NCI-H2107 (cell line): ENCODE measurements around the gene ADAM17.
"Not testable (repeated sequence)": the region's sequence is repeated elsewhere in the genome, so short reads cannot be mapped to it uniquely, and the experiment has no call there.

Experiments
- DNase-seq: peaks from one replicate; lab custom pipeline; 2025; lab: John Stamatoyannopoulos, UW

Gene ADAM17

GRCh38 chr2:9565436-9566153 is 10.0 kb upstream of the ADAM17 start:
- DNase-seq = no peak

GRCh38 chr2:9560628-9561027 is 5.0 kb upstream of the ADAM17 start:
- DNase-seq = no peak

- DNase-seq = no peak
Measured at GRCh38 chr2:9558948-9559381, 3.3 kb upstream of the ADAM17 start.

- DNase-seq = no peak
Measured at GRCh38 chr2:9556121-9556743, 602 bp upstream of the ADAM17 start.

- DNase-seq = no peak
Measured at GRCh38 chr2:9554921-9555296, 721 bp downstream of the ADAM17 start.

GRCh38 chr2:9552219-9553178 is 3.1 kb downstream of the ADAM17 start:
- DNase-seq = no peak

- DNase-seq = not testable (repeated sequence)
Measured at GRCh38 chr2:9550859-9551391, 4.7 kb downstream of the ADAM17 start.

GRCh38 chr2:9549420-9549819 is 6.2 kb downstream of the ADAM17 start:
- DNase-seq = no peak

- no peak for DNase-seq
Measured at GRCh38 chr2:9548506-9548905, 7.1 kb downstream of the ADAM17 start.

GRCh38 chr2:9547262-9547991 is 8.2 kb downstream of the ADAM17 start:
- DNase-seq = no peak

GRCh38 chr2:9545502-9545901 is 10.1 kb downstream of the ADAM17 start:
- DNase-seq = no peak

- DNase-seq = no peak
Measured at GRCh38 chr2:9543557-9543956, 12.1 kb downstream of the ADAM17 start.

GRCh38 chr2:9539531-9539930 is 16.1 kb downstream of the ADAM17 start:
- no peak for DNase-seq

- no peak for DNase-seq
Measured at GRCh38 chr2:9538000-9538507, 17.6 kb downstream of the ADAM17 start.

GRCh38 chr2:9536504-9536903 is 19.1 kb downstream of the ADAM17 start:
- no peak for DNase-seq

- no peak for DNase-seq
Measured at GRCh38 chr2:9535177-9535576, 20.5 kb downstream of the ADAM17 start.

GRCh38 chr2:9533663-9534062 is 22.0 kb downstream of the ADAM17 start:
- DNase-seq = no peak

GRCh38 chr2:9532421-9532820 is 23.2 kb downstream of the ADAM17 start:
- DNase-seq = no peak

- no peak for DNase-seq
Measured at GRCh38 chr2:9527995-9528787, 27.4 kb downstream of the ADAM17 start.

GRCh38 chr2:9525266-9525665 is 30.4 kb downstream of the ADAM17 start:
- DNase-seq = no peak

- no peak for DNase-seq
Measured at GRCh38 chr2:9524291-9524690, 31.3 kb downstream of the ADAM17 start.
